Ovary (tissue), 3 donors: Measurements from ENCODE around the gene RIPOR2.

ENCODE experiments used
- POLR2A ChIP-seq: fragments of 450-650 bp; IDR thresholded peaks from one replicate; pipeline ENCODE4 v1.6.1; 2017; ENCODE audit warnings: antibody characterized with exemption, mild to moderate bottlenecking, moderate library complexity
- TF ChIP-seq, protein P1 (sequence below), 3 donors: fragments of 450-650 bp in 2 of 3; fragments of 200-600 bp in 1 of 3; IDR thresholded peaks; one replicate each; pipeline versions ENCODE4 v1.5.1 to v1.8.0; 2016 to 2022; ENCODE audit warnings: antibody characterized with exemption in 3 of 3, mild to moderate bottlenecking in 1 of 3
- donor health status: DM: no; HTN: no; CAD: no.

DNA sequence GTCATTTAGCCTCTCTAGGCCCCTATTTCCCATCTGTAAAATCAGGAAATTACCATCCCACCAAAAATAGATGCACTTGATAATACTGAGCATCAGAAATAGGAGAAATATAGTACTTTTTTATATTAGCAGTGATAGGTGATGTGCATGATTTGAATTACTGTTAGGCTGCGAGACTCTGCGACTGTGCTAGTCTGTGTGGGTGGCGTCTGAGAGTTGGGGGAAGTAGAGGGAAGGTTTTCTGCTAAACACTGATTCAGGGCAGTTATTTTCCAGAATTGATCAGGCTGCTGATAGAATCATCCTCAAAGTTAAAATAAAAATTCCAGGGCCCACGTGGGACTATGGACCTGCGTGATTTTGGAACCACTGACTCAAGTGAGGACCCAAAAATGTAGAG, 76.6 kb downstream of the RIPOR2 start:
- TF ChIP-seq, protein P1, sequence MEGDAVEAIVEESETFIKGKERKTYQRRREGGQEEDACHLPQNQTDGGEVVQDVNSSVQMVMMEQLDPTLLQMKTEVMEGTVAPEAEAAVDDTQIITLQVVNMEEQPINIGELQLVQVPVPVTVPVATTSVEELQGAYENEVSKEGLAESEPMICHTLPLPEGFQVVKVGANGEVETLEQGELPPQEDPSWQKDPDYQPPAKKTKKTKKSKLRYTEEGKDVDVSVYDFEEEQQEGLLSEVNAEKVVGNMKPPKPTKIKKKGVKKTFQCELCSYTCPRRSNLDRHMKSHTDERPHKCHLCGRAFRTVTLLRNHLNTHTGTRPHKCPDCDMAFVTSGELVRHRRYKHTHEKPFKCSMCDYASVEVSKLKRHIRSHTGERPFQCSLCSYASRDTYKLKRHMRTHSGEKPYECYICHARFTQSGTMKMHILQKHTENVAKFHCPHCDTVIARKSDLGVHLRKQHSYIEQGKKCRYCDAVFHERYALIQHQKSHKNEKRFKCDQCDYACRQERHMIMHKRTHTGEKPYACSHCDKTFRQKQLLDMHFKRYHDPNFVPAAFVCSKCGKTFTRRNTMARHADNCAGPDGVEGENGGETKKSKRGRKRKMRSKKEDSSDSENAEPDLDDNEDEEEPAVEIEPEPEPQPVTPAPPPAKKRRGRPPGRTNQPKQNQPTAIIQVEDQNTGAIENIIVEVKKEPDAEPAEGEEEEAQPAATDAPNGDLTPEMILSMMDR (IDR thresholded peaks at IDR 0.05): no peak
- TF ChIP-seq POLR2A: no peak
